ENCODE measurements around the gene FAM222B.

DNA sequence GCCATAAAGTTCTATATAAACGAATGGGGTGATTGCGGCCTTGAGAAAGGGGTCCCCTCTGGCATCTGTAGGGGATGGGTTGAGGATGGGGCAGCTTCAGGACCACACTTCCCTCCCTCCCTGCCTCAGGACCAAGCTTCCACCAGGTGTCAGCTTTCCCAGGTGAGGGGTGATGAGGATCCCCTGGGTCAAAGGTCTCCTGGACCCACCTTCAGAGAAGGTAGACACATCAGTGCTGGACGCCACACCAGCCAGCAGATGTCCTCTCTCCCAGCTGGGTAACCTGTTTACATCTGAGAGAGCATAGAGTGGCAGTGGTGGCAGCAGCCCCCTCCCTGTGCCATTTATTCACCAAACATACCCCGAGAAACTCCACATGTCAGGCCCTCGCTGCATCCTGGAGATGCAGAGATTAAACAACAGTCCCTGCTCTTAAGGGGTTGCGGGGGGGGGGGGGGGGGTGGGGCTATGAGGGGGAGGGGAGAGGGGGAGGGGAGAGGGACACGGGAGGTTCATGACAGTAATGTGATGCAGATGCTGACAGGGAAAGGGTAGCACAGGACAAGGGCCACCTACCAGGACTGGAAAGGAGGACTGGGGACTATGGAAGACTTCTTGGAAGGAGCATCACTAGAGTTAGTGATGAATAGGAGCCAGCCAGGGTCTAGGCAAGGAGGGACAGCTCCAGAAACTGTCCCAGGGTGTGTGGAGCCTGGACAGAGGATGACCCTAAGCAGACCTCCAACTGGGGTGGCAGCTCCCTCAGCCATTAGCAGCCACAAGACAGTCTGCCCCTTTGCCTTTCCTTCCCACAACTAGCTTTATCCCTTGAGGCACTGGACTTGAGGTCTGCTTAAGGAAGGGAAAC is 135.9 kb downstream of the FAM222B start:
- TF ChIP-seq POLR2A (IDR thresholded peaks at IDR 0.05; ENCODE audit: low read length) = no peak
- TF ChIP-seq GATA1 (IDR thresholded peaks at IDR 0.05; ENCODE audit: low read depth, low read length) = no peak

Data from erythroblast (primary cell).